ENCODE results near the gene FLRT2.

The FLRT2 gene

GRCh38 chr14:85523624-85524023, 6.3 kb upstream of the FLRT2 start:
- TF ChIP-seq MAX (IDR thresholded peaks at IDR 0.05) (no peak), TEAD4 (IDR thresholded peaks at IDR 0.05) (no peak), NFIC (IDR thresholded peaks at IDR 0.05) (no peak), TAF1 (IDR thresholded peaks at IDR 0.05; ENCODE audit: low read depth) (no peak), TCF12 (IDR thresholded peaks at IDR 0.05; ENCODE audit: low read depth) (no peak), YY1 (IDR thresholded peaks at IDR 0.05; ENCODE audit: low read depth) (no peak), REST (IDR thresholded peaks at IDR 0.05; ENCODE audit: low read depth) (no peak)

- TF ChIP-seq TCF12 (IDR thresholded peaks at IDR 0.05; ENCODE audit: low read depth) (no peak), MAX (IDR thresholded peaks at IDR 0.05) (no peak), NFIC (IDR thresholded peaks at IDR 0.05) (no peak), YY1 (IDR thresholded peaks at IDR 0.05; ENCODE audit: low read depth) (no peak), RAD21 (IDR thresholded peaks at IDR 0.05; ENCODE audit: low read depth) (no peak), TAF1 (IDR thresholded peaks at IDR 0.05; ENCODE audit: low read depth) (no peak), CEBPB (IDR thresholded peaks at IDR 0.05) (no peak), CREB1 (IDR thresholded peaks at IDR 0.05; ENCODE audit: low read depth) (no peak), EP300 (IDR thresholded peaks at IDR 0.05; ENCODE audit: borderline replicate concordance) (no peak), USF1 (IDR thresholded peaks at IDR 0.05) (no peak), EGR1 (IDR thresholded peaks at IDR 0.05) (no peak), TEAD4 (IDR thresholded peaks at IDR 0.05) (no peak), REST (IDR thresholded peaks at IDR 0.05; ENCODE audit: low read depth) (no peak), ZBTB7A (IDR thresholded peaks at IDR 0.05; ENCODE audit: low read depth) (no peak), FOXM1 (IDR thresholded peaks at IDR 0.05; ENCODE audit: borderline replicate concordance, low read depth) (no peak)
These were observed 2.9 kb upstream of the FLRT2 start for GRCh38 chr14:85527006-85527405.

- TF ChIP-seq CREB1 (IDR thresholded peaks at IDR 0.05; ENCODE audit: low read depth) (no peak), TEAD4 (IDR thresholded peaks at IDR 0.05) (no peak), RAD21 (IDR thresholded peaks at IDR 0.05; ENCODE audit: low read depth) (no peak), FOXM1 (IDR thresholded peaks at IDR 0.05; ENCODE audit: borderline replicate concordance, low read depth) (no peak), TAF1 (IDR thresholded peaks at IDR 0.05; ENCODE audit: low read depth) (no peak), EP300 (IDR thresholded peaks at IDR 0.05; ENCODE audit: borderline replicate concordance) (no peak), MAX (IDR thresholded peaks at IDR 0.05) (no peak), YY1 (IDR thresholded peaks at IDR 0.05; ENCODE audit: low read depth) (no peak)
These were observed 2.4 kb upstream of the FLRT2 start for GRCh38 chr14:85527445-85528035.

GRCh38 chr14:85528080-85528896, 1.7 kb upstream of the FLRT2 start:
- TF ChIP-seq CREB1 (IDR thresholded peaks at IDR 0.05; ENCODE audit: low read depth): no peak
- TF ChIP-seq RAD21 (IDR thresholded peaks at IDR 0.05; ENCODE audit: low read depth): peak; percentile 65
- no peak for TF ChIP-seq MAX (IDR thresholded peaks at IDR 0.05)
- no peak for TF ChIP-seq REST (IDR thresholded peaks at IDR 0.05; ENCODE audit: low read depth)
- no peak for TF ChIP-seq TCF12 (IDR thresholded peaks at IDR 0.05; ENCODE audit: low read depth)
- no peak for TF ChIP-seq TEAD4 (IDR thresholded peaks at IDR 0.05)
- TF ChIP-seq ZBTB7A (IDR thresholded peaks at IDR 0.05; ENCODE audit: low read depth): no peak

Measured in Ishikawa (cell line).